ENCODE results near the gene LKAAEAR1. TPM values are rescaled to one million over a fixed set of nuclear protein-coding genes. Genes with fewer than 3 reads are reported as not detected.

The LKAAEAR1 gene
- total and polyA plus RNA-seq, 2 experiments from 2014 or later = 1.8 TPM; not detected in 1

- Histone ChIP-seq H2AFZ (no peak overlapping the region), H3F3A (replicated peaks; ENCODE audit: low read depth) (no peaks in the 10 kb centered on the region), H4K20me1 (replicated peaks; ENCODE audit: insufficient read depth) (no peaks in the 10 kb centered on the region), H3K4me1 (ENCODE audit: insufficient read depth) (peaks cover 6% of the 10 kb centered on the region; the same call in 1 of the 2 replicates), H3K36me3 (ENCODE audit: insufficient read depth) (no peaks in the 10 kb centered on the region), H3K27me3 (ENCODE audit: insufficient read depth) (peaks cover 7% of the 10 kb centered on the region), H3K9me2 (ENCODE audit: insufficient read depth) (no peaks in the 10 kb centered on the region), H3K4me3 (no peak overlapping the region), H3K79me2 (replicated peaks; ENCODE audit: insufficient read depth) (no peaks in the 10 kb centered on the region), H3K4me2 (no peak overlapping the region), H3K27ac (ENCODE audit: low read depth) (no peak overlapping the region)
- H3K36me3 Mint-ChIP-seq (ENCODE audit: low read depth) = no peaks in the 10 kb centered on the region
- DNase-seq (ENCODE audit: low spot score) (no peak), ATAC-seq (no peak)
- no peak overlapping the region for H3K4me3 Mint-ChIP-seq
- TF ChIP-seq EZH2 (IDR thresholded peaks at IDR 0.05; ENCODE audit: low read depth, unreplicated experiment) = no peak
- TF ChIP-seq CTCF (conservative IDR thresholded peaks at IDR 0.05; ENCODE audit: low read depth in 2 of 2) = no peak
- no peak for TF ChIP-seq EZH2phosphoT487 (IDR thresholded peaks at IDR 0.05; ENCODE audit: unreplicated experiment)
- no peak for TF ChIP-seq STAT1 (IDR thresholded peaks at IDR 0.05; ENCODE audit: unreplicated experiment)
- no peak for TF ChIP-seq CREB1 (CRISPR knock-in tag; IDR thresholded peaks at IDR 0.05; ENCODE audit: low read depth)
- TF ChIP-seq POLR2AphosphoS5 (IDR thresholded peaks at IDR 0.05; ENCODE audit: low read depth) = no peak
- TF ChIP-seq REST (IDR thresholded peaks at IDR 0.05; ENCODE audit: unreplicated experiment) = no peak
- no peak for TF ChIP-seq ZNF462 (CRISPR knock-in tag; IDR thresholded peaks at IDR 0.05)
- TF ChIP-seq ETS1 (IDR thresholded peaks at IDR 0.05) = no peak
- no peak for TF ChIP-seq NANOG (IDR thresholded peaks at IDR 0.05; ENCODE audit: borderline replicate concordance)
- TF ChIP-seq ZNF114 (CRISPR knock-in tag; IDR thresholded peaks at IDR 0.05) = no peak
- TF ChIP-seq ZNF331 (CRISPR knock-in tag; IDR thresholded peaks at IDR 0.05; ENCODE audit: low read depth) = no peak
- TF ChIP-seq JUNB (IDR thresholded peaks at IDR 0.05; ENCODE audit: unreplicated experiment) = no peak
- H3K27ac Mint-ChIP-seq = no peak overlapping the region
- H3K27me3 Mint-ChIP-seq (ENCODE audit: insufficient read depth, low read depth, poor library complexity) = peaks cover 33% of the 10 kb centered on the region
- no peaks in the 10 kb centered on the region for H3K9me3 Mint-ChIP-seq
- peaks cover 32% of the 10 kb centered on the region for H3K4me1 Mint-ChIP-seq
Measured at GRCh38 chr20:64055396-64055892, 28.8 kb downstream of the LKAAEAR1 start.
